Measurements from ENCODE around the gene LGR4. TPM values are rescaled to one million over a fixed set of nuclear protein-coding genes. Genes with fewer than 3 reads are reported as not detected.

Gene LGR4
- total and polyA plus RNA-seq, 2 of the 13 experiments (the other 11 are each of a cell fraction or from before 2014, with no cell fraction given): 42.1 to 68.7 TPM

DNA sequence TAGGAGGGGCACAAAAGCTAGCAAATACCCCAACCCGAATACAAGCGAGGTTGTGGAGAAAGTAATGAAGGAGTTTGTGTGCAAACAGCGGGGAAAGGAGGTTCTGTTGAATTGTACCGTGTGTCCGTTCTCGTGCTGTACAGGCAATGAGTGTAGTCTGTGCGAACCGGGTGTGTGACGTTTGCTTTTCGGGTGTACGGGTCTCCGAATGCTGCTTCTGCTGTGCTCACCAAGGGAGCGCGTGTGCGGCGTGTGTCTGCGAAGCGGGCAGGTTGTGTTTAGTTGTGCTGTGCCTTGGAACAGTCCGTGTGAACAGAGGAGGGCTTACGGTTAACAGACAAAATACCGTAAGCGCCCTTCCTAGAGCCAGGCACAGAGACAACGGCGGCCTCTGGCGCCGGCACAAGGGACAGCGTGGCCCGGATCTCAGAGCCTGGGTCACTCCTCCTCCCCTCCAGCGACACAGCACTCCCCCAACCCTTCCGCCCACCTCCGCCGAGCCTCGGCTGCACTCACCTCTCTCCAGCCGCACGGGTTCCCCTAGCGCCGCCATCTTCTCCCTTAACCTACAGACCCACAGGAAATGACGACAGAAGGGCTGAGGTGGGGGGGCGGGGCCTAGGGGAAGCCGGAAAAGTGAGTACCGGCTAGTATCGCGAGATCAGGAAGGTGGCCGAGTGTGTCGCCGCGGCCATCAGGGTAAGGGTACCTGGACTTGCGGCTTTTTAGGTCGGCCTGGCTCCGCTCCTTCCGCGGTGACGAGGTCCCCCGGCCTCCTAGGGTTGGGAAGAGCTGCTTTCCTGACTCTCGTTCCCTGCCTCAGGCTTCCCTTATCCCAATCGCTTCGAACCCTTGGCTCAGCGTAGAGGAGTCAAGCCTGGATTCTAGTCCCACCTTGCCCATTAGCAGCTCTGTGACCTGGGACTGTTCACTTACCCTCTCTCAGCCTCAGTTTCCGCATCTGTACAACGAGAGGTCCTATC is 33.9 kb upstream of the LGR4 start, which contains the start of gene LIN7C (continued):
- TF ChIP-seq, protein P1, sequence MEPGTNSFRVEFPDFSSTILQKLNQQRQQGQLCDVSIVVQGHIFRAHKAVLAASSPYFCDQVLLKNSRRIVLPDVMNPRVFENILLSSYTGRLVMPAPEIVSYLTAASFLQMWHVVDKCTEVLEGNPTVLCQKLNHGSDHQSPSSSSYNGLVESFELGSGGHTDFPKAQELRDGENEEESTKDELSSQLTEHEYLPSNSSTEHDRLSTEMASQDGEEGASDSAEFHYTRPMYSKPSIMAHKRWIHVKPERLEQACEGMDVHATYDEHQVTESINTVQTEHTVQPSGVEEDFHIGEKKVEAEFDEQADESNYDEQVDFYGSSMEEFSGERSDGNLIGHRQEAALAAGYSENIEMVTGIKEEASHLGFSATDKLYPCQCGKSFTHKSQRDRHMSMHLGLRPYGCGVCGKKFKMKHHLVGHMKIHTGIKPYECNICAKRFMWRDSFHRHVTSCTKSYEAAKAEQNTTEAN (CRISPR knock-in tag; conservative IDR thresholded peaks at IDR 0.05): no peak
- TF ChIP-seq ZNF629 (CRISPR knock-in tag; conservative IDR thresholded peaks at IDR 0.05): peak; percentile 10; the same call in 1 of the 2 replicates
- TF ChIP-seq ZNF383 (CRISPR knock-in tag; IDR thresholded peaks at IDR 0.05; ENCODE audit: borderline replicate concordance): no peak; the same call in 1 of the 2 replicates
- no peak for TF ChIP-seq GPN1 (CRISPR knock-in tag; IDR thresholded peaks at IDR 0.05; ENCODE audit: borderline replicate concordance)
- TF ChIP-seq, protein P2, sequence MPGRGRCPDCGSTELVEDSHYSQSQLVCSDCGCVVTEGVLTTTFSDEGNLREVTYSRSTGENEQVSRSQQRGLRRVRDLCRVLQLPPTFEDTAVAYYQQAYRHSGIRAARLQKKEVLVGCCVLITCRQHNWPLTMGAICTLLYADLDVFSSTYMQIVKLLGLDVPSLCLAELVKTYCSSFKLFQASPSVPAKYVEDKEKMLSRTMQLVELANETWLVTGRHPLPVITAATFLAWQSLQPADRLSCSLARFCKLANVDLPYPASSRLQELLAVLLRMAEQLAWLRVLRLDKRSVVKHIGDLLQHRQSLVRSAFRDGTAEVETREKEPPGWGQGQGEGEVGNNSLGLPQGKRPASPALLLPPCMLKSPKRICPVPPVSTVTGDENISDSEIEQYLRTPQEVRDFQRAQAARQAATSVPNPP (CRISPR knock-in tag; IDR thresholded peaks at IDR 0.05): no peak
- peak; percentile 40; the same call in 1 of the 2 replicates for TF ChIP-seq HNRNPL (IDR thresholded peaks at IDR 0.05; ENCODE audit: low read depth, low read length)
- TF ChIP-seq SRF (IDR thresholded peaks at IDR 0.05; ENCODE audit: low read depth, low read length): no peak
- TF ChIP-seq, protein P3, sequence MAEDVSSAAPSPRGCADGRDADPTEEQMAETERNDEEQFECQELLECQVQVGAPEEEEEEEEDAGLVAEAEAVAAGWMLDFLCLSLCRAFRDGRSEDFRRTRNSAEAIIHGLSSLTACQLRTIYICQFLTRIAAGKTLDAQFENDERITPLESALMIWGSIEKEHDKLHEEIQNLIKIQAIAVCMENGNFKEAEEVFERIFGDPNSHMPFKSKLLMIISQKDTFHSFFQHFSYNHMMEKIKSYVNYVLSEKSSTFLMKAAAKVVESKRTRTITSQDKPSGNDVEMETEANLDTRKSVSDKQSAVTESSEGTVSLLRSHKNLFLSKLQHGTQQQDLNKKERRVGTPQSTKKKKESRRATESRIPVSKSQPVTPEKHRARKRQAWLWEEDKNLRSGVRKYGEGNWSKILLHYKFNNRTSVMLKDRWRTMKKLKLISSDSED (CRISPR knock-in tag; IDR thresholded peaks at IDR 0.05): no peak
- TF ChIP-seq SETDB1 (CRISPR knock-in tag; IDR thresholded peaks at IDR 0.05; ENCODE audit: borderline replicate concordance): no peak
- TF ChIP-seq TAF15 (IDR thresholded peaks at IDR 0.05; ENCODE audit: low read depth, low read length, poor library complexity, severe bottlenecking): no peak
- no peak for TF ChIP-seq MTF1 (CRISPR knock-in tag; IDR thresholded peaks at IDR 0.05)
- peak; percentile 58 for TF ChIP-seq ZNF768 (CRISPR knock-in tag; IDR thresholded peaks at IDR 0.05)
- TF ChIP-seq, protein P4, sequence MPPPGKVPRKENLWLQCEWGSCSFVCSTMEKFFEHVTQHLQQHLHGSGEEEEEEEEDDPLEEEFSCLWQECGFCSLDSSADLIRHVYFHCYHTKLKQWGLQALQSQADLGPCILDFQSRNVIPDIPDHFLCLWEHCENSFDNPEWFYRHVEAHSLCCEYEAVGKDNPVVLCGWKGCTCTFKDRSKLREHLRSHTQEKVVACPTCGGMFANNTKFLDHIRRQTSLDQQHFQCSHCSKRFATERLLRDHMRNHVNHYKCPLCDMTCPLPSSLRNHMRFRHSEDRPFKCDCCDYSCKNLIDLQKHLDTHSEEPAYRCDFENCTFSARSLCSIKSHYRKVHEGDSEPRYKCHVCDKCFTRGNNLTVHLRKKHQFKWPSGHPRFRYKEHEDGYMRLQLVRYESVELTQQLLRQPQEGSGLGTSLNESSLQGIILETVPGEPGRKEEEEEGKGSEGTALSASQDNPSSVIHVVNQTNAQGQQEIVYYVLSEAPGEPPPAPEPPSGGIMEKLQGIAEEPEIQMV (CRISPR knock-in tag; IDR thresholded peaks at IDR 0.05; ENCODE audit: low read depth): peak; percentile 69
- TF ChIP-seq KDM1A (CRISPR knock-in tag; IDR thresholded peaks at IDR 0.05): no peak
- no peak for TF ChIP-seq ZBTB7B (CRISPR knock-in tag; IDR thresholded peaks at IDR 0.05)
- TF ChIP-seq ZNF143 (CRISPR knock-in tag; IDR thresholded peaks at IDR 0.05): peak; percentile 50
- peak; percentile 93 for TF ChIP-seq HOXA3 (CRISPR knock-in tag; IDR thresholded peaks at IDR 0.05)
- TF ChIP-seq, protein P5, sequence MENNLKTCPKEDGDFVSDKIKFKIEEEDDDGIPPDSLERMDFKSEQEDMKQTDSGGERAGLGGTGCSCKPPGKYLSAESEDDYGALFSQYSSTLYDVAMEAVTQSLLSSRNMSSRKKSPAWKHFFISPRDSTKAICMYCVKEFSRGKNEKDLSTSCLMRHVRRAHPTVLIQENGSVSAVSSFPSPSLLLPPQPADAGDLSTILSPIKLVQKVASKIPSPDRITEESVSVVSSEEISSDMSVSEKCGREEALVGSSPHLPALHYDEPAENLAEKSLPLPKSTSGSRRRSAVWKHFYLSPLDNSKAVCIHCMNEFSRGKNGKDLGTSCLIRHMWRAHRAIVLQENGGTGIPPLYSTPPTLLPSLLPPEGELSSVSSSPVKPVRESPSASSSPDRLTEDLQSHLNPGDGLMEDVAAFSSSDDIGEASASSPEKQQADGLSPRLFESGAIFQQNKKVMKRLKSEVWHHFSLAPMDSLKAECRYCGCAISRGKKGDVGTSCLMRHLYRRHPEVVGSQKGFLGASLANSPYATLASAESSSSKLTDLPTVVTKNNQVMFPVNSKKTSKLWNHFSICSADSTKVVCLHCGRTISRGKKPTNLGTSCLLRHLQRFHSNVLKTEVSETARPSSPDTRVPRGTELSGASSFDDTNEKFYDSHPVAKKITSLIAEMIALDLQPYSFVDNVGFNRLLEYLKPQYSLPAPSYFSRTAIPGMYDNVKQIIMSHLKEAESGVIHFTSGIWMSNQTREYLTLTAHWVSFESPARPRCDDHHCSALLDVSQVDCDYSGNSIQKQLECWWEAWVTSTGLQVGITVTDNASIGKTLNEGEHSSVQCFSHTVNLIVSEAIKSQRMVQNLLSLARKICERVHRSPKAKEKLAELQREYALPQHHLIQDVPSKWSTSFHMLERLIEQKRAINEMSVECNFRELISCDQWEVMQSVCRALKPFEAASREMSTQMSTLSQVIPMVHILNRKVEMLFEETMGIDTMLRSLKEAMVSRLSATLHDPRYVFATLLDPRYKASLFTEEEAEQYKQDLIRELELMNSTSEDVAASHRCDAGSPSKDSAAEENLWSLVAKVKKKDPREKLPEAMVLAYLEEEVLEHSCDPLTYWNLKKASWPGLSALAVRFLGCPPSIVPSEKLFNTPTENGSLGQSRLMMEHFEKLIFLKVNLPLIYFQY (CRISPR knock-in tag; IDR thresholded peaks at IDR 0.05; ENCODE audit: borderline replicate concordance): no peak
- TF ChIP-seq HOXD1 (CRISPR knock-in tag; IDR thresholded peaks at IDR 0.05): peak; percentile 63; the same call in 1 of the 2 replicates
- peak; percentile 87 for TF ChIP-seq ARNT2 (CRISPR knock-in tag; IDR thresholded peaks at IDR 0.05; ENCODE audit: low read depth)

Data from HepG2 (cell line).